HepG2 (cell line): ENCODE data around the gene ZNF284. TPM values are rescaled to one million over a fixed set of nuclear protein-coding genes. Genes with fewer than 3 reads are reported as not detected.

ENCODE experiments used
- ATAC-seq: fragments of 200-7000 bp; cut with Tn5 transposase; 3 replicates; pipeline ENCODE4 v1.9.1; 2020; ENCODE audit warnings: mild to moderate bottlenecking, moderate library complexity
- BruUV-seq: library from RNA; stranded (reverse); fragments of 400-500 nt; replicated peaks from 2 replicates; lab custom pipeline; 2021; lab: Mats Ljungman, UMichigan
- CTCF ChIA-PET: fragments of 300-600 bp; formaldehyde crosslinking; extraction: SDS; loops from one replicate; lab custom pipeline; 2021; ENCODE audit warnings: low total read pairs, inconsistent platforms, low intra/inter-chr PET ratio; lab: Yijun Ruan, JAX
- POLR2A ChIA-PET: fragments of 350-600 bp; sonication (Branson Sonifier 250); formaldehyde crosslinking; loops from one replicate; lab custom pipeline; 2020; ENCODE audit warnings: antibody characterized with exemption, inconsistent platforms; lab: Yijun Ruan, JAX
- DNase-seq: peaks from one replicate; pipeline ENCODE4 v3.0.0-alpha.2; 2015; ENCODE audit warnings: low spot score
- FAIRE-seq: peaks from 3 replicates; lab custom pipeline; 2011; peaks lifted over from hg19 to GRCh38; lab: Jason Lieb, UNC
- H2AFZ ChIP-seq: one replicate; pipeline ENCODE4 v1.6.1; 2011; ENCODE audit warnings: low read length, inconsistent platforms
- H3K27ac ChIP-seq: fragments of 300-600 bp; 3 replicates; pipeline ENCODE4 v1.8.0; 2011; ENCODE audit warnings: mixed run types, mild to moderate bottlenecking, mixed read lengths, low read length, inconsistent platforms; ENCODE audit not compliant: insufficient read depth; ENCODE audit errors: extremely low read length
- H3K27me3 ChIP-seq, 2 experiments: fragments of 200-600 bp in 1 of 2; 2 replicates in 1 of 2; 3 replicates in 1 of 2; pipeline versions ENCODE4 v1.6.0 to v1.8.0; 2011; ENCODE audit warnings: low read length in 2 of 2, mild to moderate bottlenecking in 2 of 2, moderate library complexity in 2 of 2, inconsistent platforms in 1 of 2; ENCODE audit not compliant: insufficient read depth in 2 of 2, control insufficient read depth in 1 of 2
- H3K36me3 ChIP-seq, 2 experiments: fragments of 200-600 bp in 1 of 2; replicated peaks in 1 of 2; 2 replicates in 1 of 2; 3 replicates in 1 of 2; pipeline versions ENCODE4 v1.5.1 to v1.8.0; 2011; ENCODE audit warnings: low read length in 2 of 2, inconsistent platforms in 1 of 2; ENCODE audit not compliant: insufficient read depth in 2 of 2, control insufficient read depth in 1 of 2
- H3K4me1 ChIP-seq: 2 replicates; pipeline ENCODE4 v1.5.1; 2012; ENCODE audit warnings: low read length, inconsistent platforms; ENCODE audit not compliant: insufficient read depth
- H3K4me2 ChIP-seq: 2 replicates; pipeline ENCODE4 v1.6.0; 2011; ENCODE audit warnings: low read depth, low read length, inconsistent platforms
- H3K4me3 ChIP-seq, 3 experiments: fragments of 200-600 bp in 1 of 3; sonication (generic), shearing (Covaris generic) in 1 of 3; replicated peaks in 1 of 3; 2 replicates each; pipeline ENCODE4 v1.5.1; 2011 to 2016; ENCODE audit warnings: low read length in 3 of 3, inconsistent platforms in 2 of 3, low read depth in 2 of 3, mild to moderate bottlenecking in 2 of 3, control low read depth in 1 of 3, mixed read lengths in 1 of 3; ENCODE audit not compliant: insufficient read depth in 1 of 3
- H3K79me2 ChIP-seq: one replicate; pipeline ENCODE4 v1.6.1; 2011; ENCODE audit warnings: low read length, inconsistent platforms; ENCODE audit not compliant: insufficient read depth
- H3K9ac ChIP-seq: 2 replicates; pipeline ENCODE4 v1.6.0; 2011; ENCODE audit warnings: mild to moderate bottlenecking, low read depth, low read length, inconsistent platforms; ENCODE audit not compliant: insufficient read depth
- H3K9me3 ChIP-seq: 2 replicates; pipeline ENCODE4 v1.5.1; 2012; ENCODE audit warnings: mild to moderate bottlenecking, low read length
- H4K20me1 ChIP-seq: 2 replicates; pipeline ENCODE4 v1.6.0; 2011; ENCODE audit warnings: inconsistent platforms, mild to moderate bottlenecking, low read length, moderate library complexity; ENCODE audit not compliant: insufficient read depth
- CTCF ChIP-seq: sonication (generic); formaldehyde crosslinking; IDR thresholded peaks from 2 replicates; pipeline ENCODE4 v1.5.0; 2020; ENCODE audit warnings: mild to moderate bottlenecking, missing genetic modification reagents, moderate library complexity
- ELF4 ChIP-seq: sonication (generic); formaldehyde crosslinking; IDR thresholded peaks from 2 replicates; pipeline ENCODE4 v1.5.0; 2020; ENCODE audit warnings: missing genetic modification reagents, mild to moderate bottlenecking, moderate library complexity, borderline replicate concordance
- IRF2 ChIP-seq: IDR thresholded peaks from 2 replicates; pipeline ENCODE4 v1.6.1; 2018; ENCODE audit warnings: missing genetic modification reagents, missing compliant biosample characterization
- STAG1 ChIP-seq: sonication (generic); formaldehyde crosslinking; IDR thresholded peaks from 2 replicates; pipeline ENCODE4 v1.4.0; 2020; ENCODE audit warnings: missing genetic modification reagents
- WGBS: methylation state at CpG from one replicate; pipeline ENCODE4 v1.1.6; 2017; ENCODE audit warnings: low lambda C conversion rate; 5-methylcytosine and 5-hydroxymethylcytosine counted together
- in situ Hi-C: cut with HindIII; loops from 2 replicates; pipeline ENCODE4 v1.10.0; 2017; ENCODE audit warnings: low pct_unique_long_range_greater_than_20kb; ENCODE audit not compliant: extremely low pct_ligation_motif_present
- intact Hi-C: fragments of 100-400 bp; cut with micrococcal nuclease; formaldehyde crosslinking; loops from one replicate; pipeline ENCODE4 v1.10.0; 2022; ENCODE audit not compliant: unreplicated experiment
- polyA plus RNA-seq, 8 experiments: library from polyadenylated mRNA; depleted of rRNA in 3 of 8; stranded (reverse) in 7 of 8; unstranded in 1 of 8; fragments of >200 nt; fragmentation: Illumina TruSeq in 4 of 8; extraction: Trizol in 4 of 8; gene quantifications; 2 replicates each; pipeline versions ENCODE4 v1.2.1 to v1.2.3, GENCODE V29; 2011 to 2016; ENCODE audit warnings: low read depth in 4 of 8, missing spikeins in 1 of 8, mixed read lengths in 1 of 8; ENCODE audit not compliant: insufficient read depth in 1 of 8
- total RNA-seq, 5 experiments: library from RNA; depleted of rRNA; stranded (reverse); fragments of >200 nt; fragmentation: Illumina TruSeq; extraction: Trizol; gene quantifications; 2 replicates each; pipeline ENCODE4 v1.2.3, GENCODE V29; 2016; ENCODE audit warnings: low read depth in 1 of 5

Gene ZNF284
- total and polyA plus RNA-seq, 2 of the 13 experiments (the other 11 are each of a cell fraction or from before 2014, with no cell fraction given), result 1.2 to 2.3 TPM

DNA sequence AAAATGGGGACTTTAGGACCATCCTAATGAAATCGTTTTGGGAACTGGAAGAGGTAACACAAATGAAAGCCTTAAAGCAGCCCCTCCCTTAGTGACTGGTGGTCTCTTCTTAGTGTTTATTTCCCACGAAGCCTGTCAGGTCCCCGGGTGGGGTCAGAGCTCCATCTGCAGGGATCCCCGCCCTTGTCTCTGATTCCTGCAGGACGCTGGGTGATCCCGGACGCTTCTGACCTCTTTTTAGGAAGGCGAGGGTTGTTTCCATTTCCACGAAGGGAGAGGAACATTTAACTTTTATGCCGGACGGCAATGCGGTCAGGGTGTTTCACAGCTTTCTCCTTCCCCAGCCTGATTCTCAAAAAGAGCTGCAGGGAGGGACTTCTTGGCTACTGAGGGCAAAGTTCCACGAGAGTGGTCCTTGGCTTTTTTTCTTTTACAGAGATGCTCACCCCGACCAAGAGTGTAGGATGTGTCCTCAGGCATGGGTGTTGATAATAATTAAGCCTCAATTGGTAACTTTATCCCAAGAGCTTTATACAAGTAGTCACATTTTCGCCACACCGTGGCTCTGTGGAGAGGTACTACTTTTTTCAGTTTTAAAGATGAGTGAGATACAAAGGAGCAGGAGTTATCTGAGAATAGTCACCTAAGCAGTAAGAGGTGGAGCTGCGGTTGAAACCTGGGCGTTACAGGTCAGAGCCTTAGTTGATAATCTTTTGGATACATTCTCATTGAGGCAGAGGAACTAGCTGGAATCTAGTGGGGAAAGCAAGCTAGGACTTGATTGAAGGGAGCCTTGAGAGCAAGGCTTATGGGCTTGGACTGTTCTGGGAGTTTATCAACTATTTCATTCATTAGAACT lies 813 bp downstream of the ZNF284 start:
- Histone ChIP-seq H3K9ac (peak overlapping the region; percentile 66; the same call in 1 of the 2 replicates), H3K9me3 (no peaks in the 10 kb centered on the region), H3K4me1 (peaks cover 17% of the 10 kb centered on the region), H3K27ac (no peak overlapping the region), H2AFZ (peak overlapping the region; percentile 90), H3K4me2 (peak overlapping the region; percentile 91), H3K79me2 (no peaks in the 10 kb centered on the region), H3K4me3 (peak overlapping the region; percentile 70 to 90 (median 83)), H4K20me1 (no peaks in the 10 kb centered on the region), H3K36me3 (peaks cover 1 to 3% of the 10 kb centered on the region in 2 experiments; a peak in 2 of 5 replicates), H3K27me3 (no peaks in the 10 kb centered on the region; a peak in 1 of 5 replicates)
- ChIA-PET CTCF (no interaction called here), POLR2A (no interaction called here)
- DNase-seq, result no peak
- ATAC-seq, result peak; percentile 64
- TF ChIP-seq CTCF (CRISPR knock-in tag) (peak; percentile 48), ELF4 (CRISPR knock-in tag) (no peak), STAG1 (CRISPR knock-in tag) (peak; percentile 29; the same call in 1 of the 2 replicates), IRF2 (CRISPR knock-in tag) (0 out of 2 replicates have a peak, but pooled peaks have one; percentile 9)
- WGBS, result 9% methylated on average over 18 of the region's 18 CpGs
- TSS peak; percentile 68 for BruUV-seq
- in situ Hi-C loops (no loop called here), intact Hi-C loops (loop anchor here (1.0 to 10.0 kb wide), 3 partner anchors 22 to 118 kb away; partner anchors contain the start of genes ZNF221, ZNF224 and ZNF230)
- FAIRE-seq, result no peak
